GM12891 (cell line): ENCODE measurements around the gene PTPN14.

Experiments
- DNase-seq: peaks from one replicate; pipeline ENCODE4 v3.0.0; 2011; ENCODE audit warnings: low spot score; ENCODE audit not compliant: insufficient read length
- FAIRE-seq: peaks from 2 replicates; lab custom pipeline; 2011; peaks lifted over from hg19 to GRCh38; lab: Jason Lieb, UNC
- PAX5 ChIP-seq: IDR thresholded peaks from 2 replicates; pipeline ENCODE4 v1.6.1; 2011; ENCODE audit warnings: low read length, moderate library complexity, mild to moderate bottlenecking; ENCODE audit not compliant: insufficient read depth, severe bottlenecking
- POLR2A ChIP-seq: IDR thresholded peaks from 2 replicates; pipeline ENCODE4 v1.6.1; 2011; ENCODE audit warnings: low read depth, low read length, control low read depth
- POLR2AphosphoS5 ChIP-seq: IDR thresholded peaks from 2 replicates; pipeline ENCODE4 v1.6.1; 2011; ENCODE audit warnings: low read depth, low read length, control low read depth
- POU2F2 ChIP-seq: IDR thresholded peaks from 2 replicates; pipeline ENCODE4 v1.6.1; 2011; ENCODE audit warnings: low read depth, mild to moderate bottlenecking, control low read depth, low read length, moderate library complexity
- SPI1 ChIP-seq: IDR thresholded peaks from 2 replicates; pipeline ENCODE4 v1.6.1; 2011; ENCODE audit warnings: low read depth, low read length, control low read depth
- TAF1 ChIP-seq: IDR thresholded peaks from 2 replicates; pipeline ENCODE4 v1.6.1; 2011; ENCODE audit warnings: low read depth, low read length, control low read depth

Gene PTPN14

GRCh38 chr1:214544791-214545190 is 6.6 kb downstream of the PTPN14 start:
- no peak for DNase-seq
- no peak for FAIRE-seq
- no peak for TF ChIP-seq POLR2AphosphoS5
- no peak for TF ChIP-seq POLR2A

GRCh38 chr1:214542275-214543199 is 8.9 kb downstream of the PTPN14 start:
- no peak for DNase-seq
- no peak for FAIRE-seq
- TF ChIP-seq SPI1 (no peak), POU2F2 (no peak), POLR2A (no peak), PAX5 (no peak)

GRCh38 chr1:214541693-214542092 is 9.7 kb downstream of the PTPN14 start:
- FAIRE-seq (no peak), DNase-seq (no peak)
- TF ChIP-seq POLR2AphosphoS5 (no peak), SPI1 (no peak), TAF1 (no peak), POLR2A (no peak), PAX5 (no peak), POU2F2 (no peak)

- TF ChIP-seq SPI1 (no peak), PAX5 (no peak), POLR2AphosphoS5 (no peak), POU2F2 (no peak), TAF1 (no peak), POLR2A (no peak)
- no peak for FAIRE-seq
- DNase-seq = no peak
These were observed 10.2 kb downstream of the PTPN14 start for GRCh38 chr1:214541206-214541605.

GRCh38 chr1:214540324-214540723 is 11.1 kb downstream of the PTPN14 start:
- DNase-seq = no peak
- TF ChIP-seq PAX5 = no peak
- TF ChIP-seq TAF1 = no peak
- TF ChIP-seq POLR2A = no peak
- no peak for FAIRE-seq

GRCh38 chr1:214538496-214538895 is 12.9 kb downstream of the PTPN14 start:
- TF ChIP-seq TAF1 (no peak), SPI1 (no peak), POLR2AphosphoS5 (no peak), POU2F2 (no peak), PAX5 (no peak), POLR2A (no peak)
- no peak for FAIRE-seq

GRCh38 chr1:214537872-214538473 is 13.4 kb downstream of the PTPN14 start:
- DNase-seq (no peak), FAIRE-seq (no peak)

More at GRCh38 chr1:214538496-214538895, 12.9 kb downstream of the PTPN14 start:
- no peak for DNase-seq

GRCh38 chr1:214537219-214537618 is 14.2 kb downstream of the PTPN14 start:
- TF ChIP-seq PAX5 (no peak), POLR2A (no peak), TAF1 (no peak), SPI1 (no peak), POLR2AphosphoS5 (no peak), POU2F2 (no peak)
- no peak for DNase-seq
- FAIRE-seq = no peak

More at GRCh38 chr1:214537872-214538473, 13.4 kb downstream of the PTPN14 start:
- no peak for TF ChIP-seq POLR2A
- TF ChIP-seq POU2F2 = no peak
- no peak for TF ChIP-seq SPI1
- TF ChIP-seq POLR2AphosphoS5 = no peak
- no peak for TF ChIP-seq TAF1
- no peak for TF ChIP-seq PAX5

GRCh38 chr1:214532070-214532469 is 19.3 kb downstream of the PTPN14 start:
- DNase-seq (no peak), FAIRE-seq (no peak)
- TF ChIP-seq SPI1 (no peak), PAX5 (no peak)
